Trophoblast cell (in vitro differentiated cells and primary cell): ENCODE data around the gene TFRC.
A peak's percentile ranks its signal among the peaks of the same experiment; 100 is the strongest.

ENCODE experiments used
- DNase-seq, 2 donors: peaks; one replicate each; pipeline ENCODE4 v3.0.0-alpha.2; 2016
- H2AFZ ChIP-seq: 2 replicates; pipeline ENCODE4 v1.6.1; 2013; ENCODE audit warnings: low read length, moderate library complexity, mild to moderate bottlenecking; ENCODE audit not compliant: insufficient read depth, poor library complexity
- H2AK5ac ChIP-seq: 2 replicates; pipeline ENCODE4 v1.6.1; 2013; ENCODE audit warnings: mild to moderate bottlenecking, low read length
- H2BK120ac ChIP-seq: 2 replicates; pipeline ENCODE4 v1.6.1; 2013; ENCODE audit warnings: low read length, mild to moderate bottlenecking, moderate library complexity; ENCODE audit not compliant: insufficient read depth, poor library complexity
- H2BK12ac ChIP-seq: 2 replicates; pipeline ENCODE4 v1.6.1; 2013; ENCODE audit warnings: mild to moderate bottlenecking, low read length, moderate library complexity
- H2BK5ac ChIP-seq: 2 replicates; pipeline ENCODE4 v1.6.1; 2013; ENCODE audit warnings: low read length, low read depth, moderate library complexity, mild to moderate bottlenecking; ENCODE audit not compliant: poor library complexity
- H3K14ac ChIP-seq: 2 replicates; pipeline ENCODE4 v1.6.1; 2013; ENCODE audit warnings: mild to moderate bottlenecking, low read length
- H3K18ac ChIP-seq: 2 replicates; pipeline ENCODE4 v1.6.1; 2013; ENCODE audit warnings: mild to moderate bottlenecking, low read length
- H3K23ac ChIP-seq: 2 replicates; pipeline ENCODE4 v1.6.1; 2013; ENCODE audit warnings: low read length
- H3K27ac ChIP-seq: 2 replicates; pipeline ENCODE4 v1.5.1; 2013; ENCODE audit warnings: low read depth, mild to moderate bottlenecking, inconsistent platforms, low read length, moderate library complexity
- H3K27me3 ChIP-seq: 2 replicates; pipeline ENCODE4 v1.6.1; 2013; ENCODE audit warnings: inconsistent platforms, mild to moderate bottlenecking, low read length, moderate library complexity; ENCODE audit not compliant: insufficient read depth
- H3K36me3 ChIP-seq, 2 experiments: 1 replicate in 1 of 2; 2 replicates in 1 of 2; pipeline ENCODE4 v1.6.1; 2013; ENCODE audit warnings: low read length in 2 of 2, mild to moderate bottlenecking in 2 of 2, moderate library complexity in 1 of 2; ENCODE audit not compliant: insufficient read depth in 2 of 2, control insufficient read depth in 1 of 2
- H3K4ac ChIP-seq: 2 replicates; pipeline ENCODE4 v1.6.1; 2013; ENCODE audit warnings: low read depth, mild to moderate bottlenecking, low read length, moderate library complexity
- H3K4me1 ChIP-seq, 2 experiments: 1 replicate in 1 of 2; 2 replicates in 1 of 2; pipeline ENCODE4 v1.6.1; 2013; ENCODE audit warnings: low read length in 2 of 2, mild to moderate bottlenecking in 2 of 2, moderate library complexity in 1 of 2; ENCODE audit not compliant: insufficient read depth in 2 of 2, control insufficient read depth in 1 of 2
- H3K4me2 ChIP-seq: 2 replicates; pipeline ENCODE4 v1.6.1; 2013; ENCODE audit warnings: inconsistent platforms, mild to moderate bottlenecking, low read length, moderate library complexity
- H3K4me3 ChIP-seq: 2 replicates; pipeline ENCODE4 v1.5.1; 2013; ENCODE audit warnings: mild to moderate bottlenecking, low read depth, low read length, inconsistent platforms
- H3K79me1 ChIP-seq: one replicate; pipeline ENCODE4 v1.6.1; 2013; ENCODE audit warnings: low read length
- H3K79me2 ChIP-seq: 2 replicates; pipeline ENCODE4 v1.6.1; 2013; ENCODE audit warnings: low read length, mild to moderate bottlenecking; ENCODE audit not compliant: control insufficient read depth, insufficient read depth, poor library complexity
- H3K9ac ChIP-seq: 2 replicates; pipeline ENCODE4 v1.6.1; 2013; ENCODE audit warnings: mild to moderate bottlenecking, low read length
- H3K9me3 ChIP-seq: 2 replicates; pipeline ENCODE4 v1.6.1; 2013; ENCODE audit warnings: low read depth, mild to moderate bottlenecking, control low read depth, inconsistent platforms, low read length; ENCODE audit not compliant: insufficient read depth
- H4K12ac ChIP-seq: 2 replicates; pipeline ENCODE4 v1.6.1; 2013; ENCODE audit warnings: low read depth, mild to moderate bottlenecking, low read length, moderate library complexity
- H4K8ac ChIP-seq: 2 replicates; pipeline ENCODE4 v1.6.1; 2013; ENCODE audit warnings: low read depth, mild to moderate bottlenecking, low read length, moderate library complexity
- H4K91ac ChIP-seq: one replicate; pipeline ENCODE4 v1.6.1; 2013; ENCODE audit warnings: low read depth, mild to moderate bottlenecking, low read length, moderate library complexity
- WGBS: extraction: QIAGEN DNeasy Blood & Tissue Kit; methylation state at CpG from one replicate; pipeline ENCODE4 v1.1.7; 2013; ENCODE audit warnings: missing lambda C conversion rate; ENCODE audit not compliant: insufficient read length, insufficient coverage; ENCODE audit errors: extremely low coverage; 5-methylcytosine and 5-hydroxymethylcytosine counted together

TFRC gene

GRCh38 chr3:196012481-196012880 is 69.4 kb downstream of the TFRC start:
- Histone ChIP-seq H4K12ac (no peak overlapping the region), H3K18ac (no peak overlapping the region), H3K23ac (no peak overlapping the region), H4K91ac (no peak overlapping the region), H3K14ac (no peak overlapping the region), H2AK5ac (no peak overlapping the region), H3K79me2 (no peaks in the 10 kb centered on the region), H2BK5ac (no peak overlapping the region), H3K79me1 (no peaks in the 10 kb centered on the region), H2BK120ac (no peak overlapping the region), H3K36me3 (no peaks in the 10 kb centered on the region), H3K4me2 (no peak overlapping the region), H3K9ac (no peak overlapping the region), H4K8ac (no peak overlapping the region), H3K27me3 (no peaks in the 10 kb centered on the region), H3K27ac (no peak overlapping the region), H3K9me3 (no peaks in the 10 kb centered on the region), H2BK12ac (no peak overlapping the region), H3K4ac (no peak overlapping the region), H2AFZ (no peak overlapping the region), H3K4me1 (no peaks in the 10 kb centered on the region), H3K4me3 (no peak overlapping the region)
- DNase-seq, result peak in 1 of 2 donors; percentile 33
- no CpG with 5 or more reads among the region's 4 CpGs for WGBS

GRCh38 chr3:196009456-196009855 is 72.4 kb downstream of the TFRC start:
- Histone ChIP-seq H2BK120ac (no peak overlapping the region), H3K79me2 (no peaks in the 10 kb centered on the region), H3K4me3 (no peak overlapping the region), H3K18ac (no peak overlapping the region), H3K27ac (no peak overlapping the region), H4K91ac (no peak overlapping the region), H4K12ac (no peak overlapping the region), H3K4ac (no peak overlapping the region), H2AFZ (no peak overlapping the region), H3K36me3 (no peaks in the 10 kb centered on the region), H3K9me3 (no peaks in the 10 kb centered on the region), H4K8ac (no peak overlapping the region), H3K79me1 (no peaks in the 10 kb centered on the region), H3K4me1 (no peaks in the 10 kb centered on the region), H3K4me2 (no peak overlapping the region), H2BK5ac (no peak overlapping the region), H3K27me3 (no peaks in the 10 kb centered on the region), H3K23ac (no peak overlapping the region), H3K9ac (no peak overlapping the region), H3K14ac (no peak overlapping the region), H2AK5ac (no peak overlapping the region), H2BK12ac (no peak overlapping the region)
- WGBS, result no CpG with 5 or more reads among the region's 5 CpGs
- no peak for DNase-seq

GRCh38 chr3:196008929-196009328 is 73.0 kb downstream of the TFRC start:
- no CpG with 5 or more reads among the region's 9 CpGs for WGBS
- Histone ChIP-seq H3K9ac (no peak overlapping the region), H3K23ac (no peak overlapping the region)

GRCh38 chr3:196008387-196008786 is 73.5 kb downstream of the TFRC start:
- H2BK5ac ChIP-seq, result no peak overlapping the region
- no peak overlapping the region for H3K27ac ChIP-seq
- no peak overlapping the region for H3K4ac ChIP-seq
- DNase-seq, result no peak
- no peak overlapping the region for H2AFZ ChIP-seq
- H3K23ac ChIP-seq, result no peak overlapping the region
- no peak overlapping the region for H3K4me2 ChIP-seq
- no peaks in the 10 kb centered on the region for H3K27me3 ChIP-seq
- H3K36me3 ChIP-seq, result no peaks in the 10 kb centered on the region
- H3K14ac ChIP-seq, result no peak overlapping the region
- H4K12ac ChIP-seq, result no peak overlapping the region
- no peak overlapping the region for H2AK5ac ChIP-seq
- no peak overlapping the region for H4K91ac ChIP-seq
- no peaks in the 10 kb centered on the region for H3K79me2 ChIP-seq
- H3K4me3 ChIP-seq, result no peak overlapping the region
- no peaks in the 10 kb centered on the region for H3K79me1 ChIP-seq
- no peak overlapping the region for H3K9ac ChIP-seq
- WGBS, result no CpG with 5 or more reads among the region's 18 CpGs
- no peak overlapping the region for H2BK12ac ChIP-seq
- H3K18ac ChIP-seq, result no peak overlapping the region
- H3K9me3 ChIP-seq, result peaks cover 4% of the 10 kb centered on the region
- no peaks in the 10 kb centered on the region for H3K4me1 ChIP-seq
- no peak overlapping the region for H2BK120ac ChIP-seq
- no peak overlapping the region for H4K8ac ChIP-seq

More at GRCh38 chr3:196008929-196009328, 73.0 kb downstream of the TFRC start:
- H2BK5ac ChIP-seq, result no peak overlapping the region
- H3K4ac ChIP-seq, result no peak overlapping the region
- no peaks in the 10 kb centered on the region for H3K27me3 ChIP-seq
- H2AFZ ChIP-seq, result no peak overlapping the region
- no peaks in the 10 kb centered on the region for H3K79me2 ChIP-seq
- H3K4me3 ChIP-seq, result peak overlapping the region; percentile 43
- no peak overlapping the region for H2BK120ac ChIP-seq
- H4K8ac ChIP-seq, result no peak overlapping the region
- H4K12ac ChIP-seq, result no peak overlapping the region
- H3K36me3 ChIP-seq, result no peaks in the 10 kb centered on the region
- no peak overlapping the region for H2AK5ac ChIP-seq
- peaks cover 2% of the 10 kb centered on the region for H3K9me3 ChIP-seq
- H2BK12ac ChIP-seq, result no peak overlapping the region
- no peaks in the 10 kb centered on the region for H3K4me1 ChIP-seq
- no peak overlapping the region for H4K91ac ChIP-seq
- H3K27ac ChIP-seq, result no peak overlapping the region
- no peaks in the 10 kb centered on the region for H3K79me1 ChIP-seq
- H3K4me2 ChIP-seq, result no peak overlapping the region
- no peak for DNase-seq
- H3K14ac ChIP-seq, result no peak overlapping the region
- no peak overlapping the region for H3K18ac ChIP-seq
